ENCODE results near the gene SHISA9. TPM values are rescaled to one million over a fixed set of nuclear protein-coding genes. Genes with fewer than 3 reads are reported as not detected.

The SHISA9 gene
- total RNA-seq, 2 experiments from 2014 or later = not detected

DNA sequence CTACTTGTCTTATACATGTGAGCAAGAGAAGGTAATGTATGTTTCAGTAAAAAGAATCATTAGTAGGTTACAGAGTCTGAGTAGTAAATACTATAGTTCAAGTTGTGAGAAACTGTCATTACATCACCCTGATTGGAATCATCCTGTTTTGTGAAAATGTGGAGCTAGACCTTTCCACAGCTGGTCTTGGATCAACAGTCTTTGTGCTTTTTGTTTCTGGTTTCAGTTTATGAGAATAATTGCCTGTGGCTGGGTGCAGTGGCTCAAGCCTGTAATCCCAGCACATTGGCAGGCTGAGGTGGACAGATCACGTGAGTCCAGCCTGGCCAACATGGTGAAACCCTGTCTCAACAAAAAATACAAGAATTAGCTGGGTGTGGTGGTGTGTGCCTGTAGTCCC, 19.7 kb upstream of the SHISA9 start:
- no peaks in the 10 kb centered on the region for H3K4me1 ChIP-seq (ENCODE audit: insufficient read depth, low read length, poor library complexity, severe bottlenecking)
- H3K4me3 ChIP-seq (ENCODE audit: low read depth, low read length, poor library complexity, severe bottlenecking) = no peak overlapping the region
- no peak overlapping the region for H3K4me2 ChIP-seq (ENCODE audit: low read length)
- intact Hi-C loops (cut with micrococcal nuclease; ENCODE audit: unreplicated experiment) = no loop called here
- CTCF ChIA-PET (ENCODE audit: unreplicated experiment) = interaction anchor here (0.6 kb wide), 1 partner anchor 183 kb away, joined by 3 read pairs; no protein-coding TSS in a partner anchor
- no peak overlapping the region for H2AFZ ChIP-seq (ENCODE audit: low read length)
- DNase-seq (ENCODE audit: low spot score) = no peak
- H3K79me2 ChIP-seq (ENCODE audit: insufficient read depth, low read depth, low read length) = no peaks in the 10 kb centered on the region
- no peaks in the 10 kb centered on the region for H3K36me3 ChIP-seq (ENCODE audit: insufficient read depth, low read length)
- TF ChIP-seq EZH2phosphoT487 (IDR thresholded peaks at IDR 0.05; ENCODE audit: borderline replicate concordance, low read depth, low read length) = no peak
- TF ChIP-seq, protein P1, sequence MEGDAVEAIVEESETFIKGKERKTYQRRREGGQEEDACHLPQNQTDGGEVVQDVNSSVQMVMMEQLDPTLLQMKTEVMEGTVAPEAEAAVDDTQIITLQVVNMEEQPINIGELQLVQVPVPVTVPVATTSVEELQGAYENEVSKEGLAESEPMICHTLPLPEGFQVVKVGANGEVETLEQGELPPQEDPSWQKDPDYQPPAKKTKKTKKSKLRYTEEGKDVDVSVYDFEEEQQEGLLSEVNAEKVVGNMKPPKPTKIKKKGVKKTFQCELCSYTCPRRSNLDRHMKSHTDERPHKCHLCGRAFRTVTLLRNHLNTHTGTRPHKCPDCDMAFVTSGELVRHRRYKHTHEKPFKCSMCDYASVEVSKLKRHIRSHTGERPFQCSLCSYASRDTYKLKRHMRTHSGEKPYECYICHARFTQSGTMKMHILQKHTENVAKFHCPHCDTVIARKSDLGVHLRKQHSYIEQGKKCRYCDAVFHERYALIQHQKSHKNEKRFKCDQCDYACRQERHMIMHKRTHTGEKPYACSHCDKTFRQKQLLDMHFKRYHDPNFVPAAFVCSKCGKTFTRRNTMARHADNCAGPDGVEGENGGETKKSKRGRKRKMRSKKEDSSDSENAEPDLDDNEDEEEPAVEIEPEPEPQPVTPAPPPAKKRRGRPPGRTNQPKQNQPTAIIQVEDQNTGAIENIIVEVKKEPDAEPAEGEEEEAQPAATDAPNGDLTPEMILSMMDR (conservative IDR thresholded peaks at IDR 0.05; ENCODE audit: low read length) = no peak
- no peaks in the 10 kb centered on the region for H4K20me1 ChIP-seq (ENCODE audit: insufficient read depth, low read length)
- H3K9me2 ChIP-seq (ENCODE audit: insufficient read depth, low read length) = no peaks in the 10 kb centered on the region
- no peaks in the 10 kb centered on the region for H3K9me3 ChIP-seq (ENCODE audit: low read length)
- BruUV-seq (replicated peaks) = no TSS peak
- H3K27ac ChIP-seq (ENCODE audit: low read depth, low read length, poor library complexity, severe bottlenecking) = no peak overlapping the region
- POLR2A ChIA-PET = interaction anchor here (0.6 kb wide), 1 partner anchor 29 kb away, joined by 3 read pairs; no protein-coding TSS in a partner anchor

DNA sequence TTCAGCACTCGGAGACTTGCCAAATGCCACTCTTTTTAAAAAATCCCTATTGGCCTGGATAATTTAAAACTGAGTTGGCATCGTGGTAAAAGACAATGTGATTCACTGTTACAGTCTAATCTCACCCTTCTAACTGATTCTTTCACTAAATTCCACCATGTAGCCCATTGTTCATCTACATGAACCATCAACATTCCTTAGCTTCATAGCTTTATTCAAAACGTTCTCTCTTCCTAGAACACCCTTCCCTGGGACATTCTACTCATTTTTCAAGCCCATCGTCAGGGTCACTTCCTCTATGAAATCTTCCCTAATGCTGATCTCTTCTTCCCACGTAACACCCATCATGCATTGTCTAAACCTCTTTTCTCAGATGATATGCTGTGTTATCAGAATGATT, 15.7 kb upstream of the SHISA9 start:
- H3K9me3 ChIP-seq (ENCODE audit: low read length) = no peaks in the 10 kb centered on the region
- H3K4me3 ChIP-seq (ENCODE audit: low read depth, low read length, poor library complexity, severe bottlenecking) = no peak overlapping the region
- no peaks in the 10 kb centered on the region for H3K79me2 ChIP-seq (ENCODE audit: insufficient read depth, low read depth, low read length)
- no TSS peak for BruUV-seq (replicated peaks)
- no peak for DNase-seq (ENCODE audit: low spot score)
- TF ChIP-seq, protein P1 (conservative IDR thresholded peaks at IDR 0.05; ENCODE audit: low read length) = no peak
- TF ChIP-seq EZH2phosphoT487 (IDR thresholded peaks at IDR 0.05; ENCODE audit: borderline replicate concordance, low read depth, low read length) = no peak
- intact Hi-C loops (cut with micrococcal nuclease; ENCODE audit: unreplicated experiment) = no loop called here
- ChIA-PET POLR2A (no interaction called here), CTCF (ENCODE audit: unreplicated experiment) (no interaction called here)
- H3K27ac ChIP-seq (ENCODE audit: low read depth, low read length, poor library complexity, severe bottlenecking) = no peak overlapping the region
- no peak overlapping the region for H3K4me2 ChIP-seq (ENCODE audit: low read length)
- no peak overlapping the region for H2AFZ ChIP-seq (ENCODE audit: low read length)
- no peaks in the 10 kb centered on the region for H3K4me1 ChIP-seq (ENCODE audit: insufficient read depth, low read length, poor library complexity, severe bottlenecking)
- H3K9me2 ChIP-seq (ENCODE audit: insufficient read depth, low read length) = no peaks in the 10 kb centered on the region
- no peaks in the 10 kb centered on the region for H4K20me1 ChIP-seq (ENCODE audit: insufficient read depth, low read length)
- no peaks in the 10 kb centered on the region for H3K36me3 ChIP-seq (ENCODE audit: insufficient read depth, low read length)

DNA sequence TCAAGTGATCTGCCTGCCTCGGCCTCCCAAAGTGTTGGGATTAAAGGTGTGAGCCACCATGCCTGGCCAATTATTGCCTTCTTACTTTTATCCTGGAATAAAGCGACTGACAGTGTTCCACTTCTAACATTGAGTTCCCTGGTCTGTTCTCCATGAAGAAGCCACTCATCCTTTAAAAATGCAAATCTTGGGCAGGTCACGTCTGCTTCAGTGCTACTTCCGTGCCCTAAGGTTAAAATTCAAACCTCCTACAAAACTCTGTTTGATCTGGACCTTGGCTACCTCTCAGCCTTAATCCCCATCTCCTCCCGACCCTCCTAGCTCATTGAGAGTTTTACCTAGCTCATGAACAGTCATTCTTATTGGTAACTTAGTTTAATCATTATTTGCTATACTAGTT, 9.6 kb upstream of the SHISA9 start:
- Histone ChIP-seq H3K36me3 (ENCODE audit: insufficient read depth, low read length) (no peaks in the 10 kb centered on the region), H3K4me3 (ENCODE audit: low read depth, low read length, poor library complexity, severe bottlenecking) (no peak overlapping the region), H3K79me2 (ENCODE audit: insufficient read depth, low read depth, low read length) (no peaks in the 10 kb centered on the region), H4K20me1 (ENCODE audit: insufficient read depth, low read length) (no peaks in the 10 kb centered on the region), H3K4me2 (ENCODE audit: low read length) (no peak overlapping the region), H3K4me1 (ENCODE audit: insufficient read depth, low read length, poor library complexity, severe bottlenecking) (no peaks in the 10 kb centered on the region), H3K9me3 (ENCODE audit: low read length) (no peaks in the 10 kb centered on the region), H2AFZ (ENCODE audit: low read length) (no peak overlapping the region), H3K27ac (ENCODE audit: low read depth, low read length, poor library complexity, severe bottlenecking) (no peak overlapping the region), H3K9me2 (ENCODE audit: insufficient read depth, low read length) (no peaks in the 10 kb centered on the region)
- TF ChIP-seq, protein P1 (conservative IDR thresholded peaks at IDR 0.05; ENCODE audit: low read length) = no peak
- no peak for TF ChIP-seq EZH2phosphoT487 (IDR thresholded peaks at IDR 0.05; ENCODE audit: borderline replicate concordance, low read depth, low read length)
- BruUV-seq (replicated peaks) = no TSS peak
- ChIA-PET CTCF (ENCODE audit: unreplicated experiment) (no interaction called here), POLR2A (no interaction called here)
- intact Hi-C loops (cut with micrococcal nuclease; ENCODE audit: unreplicated experiment) = no loop called here
- DNase-seq (ENCODE audit: low spot score) = no peak
